Transverse colon (tissue), 3 donors: ENCODE data around the gene U2AF2.

ENCODE experiments used
- EP300 ChIP-seq: sonication (generic); formaldehyde crosslinking; IDR thresholded peaks from one replicate; pipeline ENCODE4 v1.6.1; 2017; ENCODE audit warnings: antibody characterized with exemption, low read depth
- TF ChIP-seq, protein P1 (sequence below), 5 experiments: fragments of 200-600 bp in 3 of 5; fragments of 450-650 bp in 2 of 5; sonication (generic) in 3 of 5; IDR thresholded peaks; 1 replicate in 2 of 5; 2 replicates in 3 of 5; pipeline ENCODE4 v1.5.1; 2016 to 2017; ENCODE audit warnings: antibody characterized with exemption in 5 of 5, inconsistent platforms in 3 of 5, mild to moderate bottlenecking in 2 of 5, moderate library complexity in 1 of 5

DNA sequence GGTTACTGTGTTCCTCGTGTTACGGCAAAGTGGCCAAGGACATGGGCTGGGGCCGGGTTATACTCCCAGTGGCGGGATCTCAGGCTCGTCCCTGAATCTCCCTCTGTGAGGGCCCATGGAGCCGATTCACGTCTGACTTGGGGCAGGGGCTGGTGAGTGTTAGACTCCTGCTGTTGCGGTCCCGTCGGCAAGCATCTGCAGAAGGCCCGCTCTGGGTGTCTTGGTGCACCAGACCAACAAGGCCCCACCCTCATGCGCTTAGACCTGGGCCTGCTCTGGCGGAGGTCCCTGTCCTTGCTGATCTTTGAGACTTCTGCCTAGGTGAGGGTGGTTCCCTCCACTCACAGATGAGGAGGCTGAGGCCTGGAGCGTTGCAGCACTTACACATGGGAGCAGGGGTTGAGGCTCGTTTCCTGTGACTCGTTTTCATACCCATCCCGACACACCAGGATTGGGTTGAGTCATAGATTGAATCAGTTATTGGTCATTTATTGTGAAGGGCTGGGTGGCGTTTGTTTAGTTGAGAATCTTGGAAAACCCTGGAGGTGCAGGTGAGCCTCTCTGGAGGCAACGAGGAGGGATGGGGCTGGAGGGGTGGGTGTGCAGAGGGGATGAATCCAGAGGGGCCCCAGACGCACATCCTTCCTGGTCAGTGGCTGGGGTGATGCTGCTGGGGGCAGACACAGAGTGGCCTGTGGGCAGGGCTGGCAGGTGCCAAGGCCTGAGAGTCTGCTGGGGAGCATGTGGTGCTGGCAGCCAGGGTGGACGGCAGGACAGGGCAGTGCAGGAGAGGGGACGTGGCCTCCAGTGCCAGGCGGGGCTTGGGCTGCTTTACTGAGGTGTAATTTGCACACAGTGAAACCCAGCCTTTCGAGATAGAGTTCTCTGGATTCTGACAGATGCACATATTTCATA is 24.8 kb downstream of the U2AF2 start:
- TF ChIP-seq, protein P1, sequence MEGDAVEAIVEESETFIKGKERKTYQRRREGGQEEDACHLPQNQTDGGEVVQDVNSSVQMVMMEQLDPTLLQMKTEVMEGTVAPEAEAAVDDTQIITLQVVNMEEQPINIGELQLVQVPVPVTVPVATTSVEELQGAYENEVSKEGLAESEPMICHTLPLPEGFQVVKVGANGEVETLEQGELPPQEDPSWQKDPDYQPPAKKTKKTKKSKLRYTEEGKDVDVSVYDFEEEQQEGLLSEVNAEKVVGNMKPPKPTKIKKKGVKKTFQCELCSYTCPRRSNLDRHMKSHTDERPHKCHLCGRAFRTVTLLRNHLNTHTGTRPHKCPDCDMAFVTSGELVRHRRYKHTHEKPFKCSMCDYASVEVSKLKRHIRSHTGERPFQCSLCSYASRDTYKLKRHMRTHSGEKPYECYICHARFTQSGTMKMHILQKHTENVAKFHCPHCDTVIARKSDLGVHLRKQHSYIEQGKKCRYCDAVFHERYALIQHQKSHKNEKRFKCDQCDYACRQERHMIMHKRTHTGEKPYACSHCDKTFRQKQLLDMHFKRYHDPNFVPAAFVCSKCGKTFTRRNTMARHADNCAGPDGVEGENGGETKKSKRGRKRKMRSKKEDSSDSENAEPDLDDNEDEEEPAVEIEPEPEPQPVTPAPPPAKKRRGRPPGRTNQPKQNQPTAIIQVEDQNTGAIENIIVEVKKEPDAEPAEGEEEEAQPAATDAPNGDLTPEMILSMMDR (IDR thresholded peaks at IDR 0.05): no peak
- no peak for TF ChIP-seq EP300
